Hematopoietic multipotent progenitor cell treated with erythropoietin and hydrocortisone succinate and interleukin-3 and kit ligand, for 15 days (in vitro differentiated cells): ENCODE measurements around the gene FMNL3.
"Not testable (repeated sequence)": the region's sequence is repeated elsewhere in the genome, so short reads cannot be mapped to it uniquely, and the experiment has no call there.

Experiments
- DNase-seq: peaks from one replicate; pipeline ENCODE4 v3.0.0-alpha.2; 2015; ENCODE audit warnings: low spot score

Gene FMNL3

DNA sequence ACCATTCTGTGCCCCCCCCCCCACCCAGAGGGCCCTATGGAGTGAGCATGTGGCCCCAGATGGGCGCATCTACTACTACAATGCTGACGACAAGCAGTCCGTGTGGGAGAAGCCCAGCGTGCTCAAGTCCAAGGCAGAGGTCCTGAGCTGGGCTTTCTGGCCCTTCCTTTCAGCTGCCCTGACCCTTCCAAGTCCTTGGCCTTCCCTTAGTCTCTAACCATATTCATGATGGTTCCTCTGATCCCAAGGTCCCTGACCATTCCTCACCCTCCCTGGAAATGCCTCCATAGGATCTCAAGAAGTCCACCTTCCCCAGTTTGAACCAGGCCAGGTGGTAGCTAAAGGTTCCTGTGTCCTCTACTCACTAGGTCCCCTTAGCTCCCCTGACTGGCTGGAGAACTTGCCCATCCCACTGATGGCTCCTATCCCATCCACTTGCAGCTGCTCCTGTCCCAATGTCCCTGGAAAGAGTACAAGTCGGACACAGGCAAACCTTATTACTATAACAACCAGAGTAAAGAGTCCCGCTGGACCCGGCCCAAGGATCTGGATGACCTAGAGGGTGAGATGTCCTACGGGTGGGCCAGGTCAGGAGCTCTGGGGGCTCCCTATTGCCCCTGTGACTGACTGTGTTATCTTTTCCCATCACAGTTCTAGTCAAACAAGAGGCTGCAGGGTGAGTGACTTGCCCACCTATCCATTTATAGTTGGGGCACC, 74.1 kb downstream of the FMNL3 start:
- no peak for DNase-seq

DNA sequence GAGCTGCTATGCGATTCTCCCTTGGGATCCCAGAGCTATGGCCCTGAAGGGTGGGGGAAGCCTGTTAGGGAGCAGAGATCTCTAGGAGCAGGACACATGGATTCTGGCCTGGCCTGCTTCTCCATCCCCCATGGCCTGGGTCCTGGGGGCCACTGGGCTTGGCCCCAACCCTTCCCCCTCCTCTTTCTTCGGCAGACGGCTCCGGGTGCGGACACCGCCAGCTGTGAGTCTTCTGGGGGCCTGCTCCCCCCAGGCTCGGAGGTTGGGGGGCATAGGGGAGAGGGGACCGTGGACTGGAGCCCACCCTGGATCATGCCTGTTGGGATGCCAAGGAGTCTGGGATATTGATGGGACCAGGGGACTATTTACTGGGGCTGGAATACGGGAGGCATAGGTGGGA, 74.8 kb downstream of the FMNL3 start:
- DNase-seq = no peak

DNA sequence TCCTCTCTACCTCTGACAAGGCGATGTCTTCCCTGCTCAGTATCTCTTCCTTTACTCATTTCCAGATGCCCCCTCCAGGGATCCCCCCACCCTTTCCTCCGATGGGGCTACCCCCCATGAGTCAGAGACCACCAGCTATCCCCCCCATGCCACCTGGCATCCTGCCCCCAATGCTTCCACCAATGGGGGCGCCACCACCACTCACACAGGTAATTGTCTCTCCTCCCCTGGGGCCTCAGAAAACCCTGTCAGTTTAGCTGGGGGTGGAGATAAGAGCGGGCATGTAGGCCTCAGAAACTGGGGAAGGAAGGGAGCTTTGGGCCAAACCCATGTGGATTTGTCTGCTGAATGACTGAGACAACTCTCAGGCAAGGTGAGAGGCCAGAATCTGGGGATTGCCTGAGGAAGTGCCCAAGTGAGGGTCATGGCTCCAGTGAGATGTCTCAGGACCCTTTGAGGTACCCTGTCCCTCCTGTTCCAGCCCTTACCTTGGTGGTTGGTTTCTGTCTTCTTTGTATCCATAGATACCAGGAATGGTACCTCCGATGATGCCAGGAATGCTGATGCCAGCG, 75.8 kb downstream of the FMNL3 start:
- no peak for DNase-seq

DNA sequence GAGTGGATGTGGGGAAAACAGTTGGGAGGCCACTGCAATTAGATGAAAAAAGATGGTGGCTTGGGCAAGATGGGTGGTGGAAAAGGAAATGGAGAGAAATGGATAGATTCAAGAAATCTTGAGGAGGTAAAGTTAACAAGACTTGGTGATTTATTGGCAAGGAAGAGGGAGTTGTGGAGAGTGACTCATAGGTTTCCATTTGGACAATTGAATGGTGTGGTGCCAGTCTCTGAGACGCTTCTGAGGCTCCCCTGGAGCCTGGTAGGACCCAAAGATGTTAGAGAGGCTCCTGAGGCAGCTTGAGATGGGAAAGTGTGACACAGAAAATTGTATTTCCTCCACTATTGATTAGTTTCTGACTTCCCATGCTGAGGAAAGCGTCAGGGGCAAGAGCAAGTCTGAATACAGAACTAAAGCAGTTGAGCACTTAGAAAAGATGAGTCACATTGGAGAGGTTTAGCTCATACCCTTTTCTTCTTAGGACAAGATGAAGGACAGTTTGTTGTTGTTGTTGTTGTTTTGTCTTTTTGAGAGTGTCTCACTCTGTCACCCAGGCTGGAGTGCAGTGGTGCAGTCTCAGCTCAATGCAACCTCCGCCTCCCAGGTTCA, 79.3 kb downstream of the FMNL3 start:
- no peak for DNase-seq

DNA sequence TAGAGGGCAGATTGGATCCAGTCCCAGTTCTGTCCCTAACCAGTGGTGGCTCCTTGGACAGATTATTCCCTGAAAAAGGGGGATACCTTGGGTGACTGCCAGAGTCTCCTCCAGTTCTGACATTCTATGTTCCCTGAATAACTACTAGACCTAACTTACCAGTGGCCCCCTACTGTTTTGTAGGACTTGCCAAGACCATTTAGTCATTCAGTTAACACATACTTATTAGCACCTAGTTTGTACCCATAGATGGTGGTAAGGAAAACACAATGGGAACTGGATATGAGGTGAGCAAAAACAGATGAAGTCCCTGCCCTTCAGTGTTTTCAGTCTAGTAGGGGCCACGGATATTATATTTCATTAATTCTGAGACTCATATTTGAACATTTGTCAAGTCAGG, 80.4 kb downstream of the FMNL3 start:
- DNase-seq = no peak

DNA sequence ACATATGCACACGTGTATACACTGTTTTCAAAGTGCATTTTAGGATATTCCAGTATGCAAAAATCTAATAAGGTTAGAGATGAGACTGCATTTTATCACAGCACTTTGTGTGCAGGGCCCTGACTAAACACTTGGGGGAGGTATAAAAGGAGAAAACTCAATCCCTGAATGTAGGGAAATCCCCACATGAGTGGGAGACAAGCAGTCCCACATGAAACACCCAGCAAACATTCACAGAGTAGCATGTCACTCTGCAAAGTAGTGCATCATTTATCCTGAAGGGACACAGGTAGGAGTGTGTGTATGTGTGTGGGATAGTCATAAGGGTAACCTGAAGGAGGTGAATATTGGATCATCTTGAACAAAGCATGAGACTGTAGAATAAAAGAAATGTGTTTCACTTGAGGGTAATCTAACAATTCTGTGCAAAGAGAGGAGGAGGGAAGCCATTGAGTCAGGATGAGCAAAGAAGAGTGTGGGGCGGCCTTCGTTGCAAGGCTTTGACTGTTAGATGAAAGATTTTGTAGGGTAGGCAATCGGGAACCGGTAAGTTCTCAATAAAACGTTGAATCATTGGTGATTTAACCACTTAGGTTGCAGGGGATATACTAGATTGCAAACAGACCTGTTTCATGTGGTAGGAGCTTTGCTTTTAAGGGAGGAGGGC, 80.9 kb downstream of the FMNL3 start:
- no peak for DNase-seq

DNA sequence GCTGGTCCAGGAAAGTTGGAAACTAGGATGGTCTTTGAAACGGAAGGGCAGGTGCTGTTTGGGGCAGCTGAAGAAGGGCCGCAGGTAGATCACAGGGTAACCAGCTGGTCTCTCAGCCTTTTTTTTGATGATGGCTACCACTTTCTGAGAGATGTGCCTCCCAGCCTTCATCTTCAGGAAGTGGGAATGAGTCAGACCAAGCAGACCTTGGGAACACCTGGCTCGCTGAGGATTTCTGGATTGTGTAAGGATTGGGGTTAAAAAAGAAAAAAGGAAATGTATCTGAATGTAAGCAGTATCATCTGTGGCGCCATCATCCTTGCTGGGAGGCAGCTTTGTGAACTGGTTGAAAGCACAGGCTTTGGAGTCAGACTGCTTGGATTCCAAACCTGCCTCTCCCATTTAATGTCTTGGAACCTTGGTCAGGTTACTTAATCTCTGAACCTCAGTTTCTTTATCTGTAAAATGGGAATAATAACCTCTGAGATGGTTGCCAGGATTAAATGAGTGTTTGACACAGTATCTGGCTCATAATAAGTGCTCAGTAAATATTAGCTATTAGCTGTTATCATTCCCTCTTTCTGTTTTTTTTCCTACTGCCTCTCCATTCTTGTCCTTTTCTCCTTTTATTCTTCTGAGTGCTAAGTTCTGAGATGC, 82.2 kb downstream of the FMNL3 start:
- DNase-seq = no peak

DNA sequence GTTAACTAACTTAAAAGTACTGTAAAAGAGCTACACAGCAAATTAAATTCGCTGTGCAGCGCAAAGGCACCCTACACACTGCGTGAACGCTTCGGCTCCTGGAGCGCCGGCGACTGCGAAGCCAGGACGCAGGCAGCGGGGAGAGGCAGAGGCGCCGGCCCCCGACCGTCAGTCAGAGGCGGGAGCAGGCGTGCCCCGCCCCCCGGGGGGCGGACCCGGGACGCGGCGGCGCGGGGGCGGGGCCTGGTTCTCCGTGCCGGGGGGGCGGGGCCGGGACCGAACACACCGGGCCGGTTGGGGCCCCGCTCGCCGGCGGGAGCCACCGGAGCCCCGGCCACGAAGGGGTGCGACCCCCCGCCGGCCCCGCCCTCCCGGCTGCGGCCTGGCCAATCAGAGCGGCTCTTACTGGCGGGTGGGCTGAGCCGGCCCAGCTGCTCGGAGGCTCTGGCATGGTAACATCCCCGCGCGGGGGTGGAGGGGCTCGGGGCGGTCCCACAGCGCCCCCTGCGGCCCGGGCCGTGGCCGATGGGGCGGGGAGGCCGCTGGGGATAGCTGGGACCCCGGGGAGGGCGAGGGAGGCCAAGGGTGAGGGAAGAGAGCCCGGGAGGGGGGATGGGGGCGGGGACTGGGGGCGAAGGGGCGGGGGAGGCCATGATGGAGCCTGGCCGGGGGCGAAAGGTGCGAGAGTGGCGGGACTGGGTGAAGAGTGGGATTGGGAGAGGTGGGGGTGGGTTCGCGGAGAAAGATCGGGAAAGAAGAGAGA, 83.9 kb downstream of the FMNL3 start, which contains the start of gene PRPF40B:
Gene PRPF40B (plus strand): TSS at position 420 of the 763 bp plus-strand sequence. CDS start 30 bp downstream, at position 450.
- peak; percentile 86 for DNase-seq

DNA sequence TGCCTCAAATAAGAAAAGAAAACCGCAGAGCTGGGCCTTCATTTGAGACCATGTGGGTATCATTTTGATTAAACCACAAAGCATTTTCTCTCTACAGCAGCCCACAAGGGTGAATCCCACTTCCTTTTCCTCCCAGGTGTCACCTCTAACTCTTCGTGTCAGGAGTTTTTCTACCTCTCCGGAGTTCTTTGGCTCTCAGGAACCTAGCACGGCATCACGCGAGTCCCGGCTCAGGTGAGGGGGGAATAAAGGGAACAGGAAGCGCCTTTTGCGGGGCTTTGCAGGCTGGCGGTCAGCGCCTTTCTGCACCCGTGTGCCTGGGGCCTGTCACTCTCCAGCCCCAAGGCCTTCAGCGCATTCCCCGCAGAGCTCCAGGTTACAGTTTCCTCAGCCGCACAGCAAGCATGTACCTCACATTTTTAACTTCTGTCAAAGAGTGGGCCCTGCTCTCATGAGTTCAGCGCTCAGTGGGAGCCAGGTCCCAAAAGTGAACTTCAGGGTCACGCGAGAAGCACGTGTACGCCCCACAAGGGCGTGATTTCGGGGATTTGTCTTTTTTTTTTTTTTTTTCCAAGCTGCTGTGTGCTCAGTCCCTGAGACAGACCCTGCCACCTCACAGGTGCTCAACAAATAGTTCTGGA, 84.6 kb downstream of the FMNL3 start:
- DNase-seq = no peak

DNA sequence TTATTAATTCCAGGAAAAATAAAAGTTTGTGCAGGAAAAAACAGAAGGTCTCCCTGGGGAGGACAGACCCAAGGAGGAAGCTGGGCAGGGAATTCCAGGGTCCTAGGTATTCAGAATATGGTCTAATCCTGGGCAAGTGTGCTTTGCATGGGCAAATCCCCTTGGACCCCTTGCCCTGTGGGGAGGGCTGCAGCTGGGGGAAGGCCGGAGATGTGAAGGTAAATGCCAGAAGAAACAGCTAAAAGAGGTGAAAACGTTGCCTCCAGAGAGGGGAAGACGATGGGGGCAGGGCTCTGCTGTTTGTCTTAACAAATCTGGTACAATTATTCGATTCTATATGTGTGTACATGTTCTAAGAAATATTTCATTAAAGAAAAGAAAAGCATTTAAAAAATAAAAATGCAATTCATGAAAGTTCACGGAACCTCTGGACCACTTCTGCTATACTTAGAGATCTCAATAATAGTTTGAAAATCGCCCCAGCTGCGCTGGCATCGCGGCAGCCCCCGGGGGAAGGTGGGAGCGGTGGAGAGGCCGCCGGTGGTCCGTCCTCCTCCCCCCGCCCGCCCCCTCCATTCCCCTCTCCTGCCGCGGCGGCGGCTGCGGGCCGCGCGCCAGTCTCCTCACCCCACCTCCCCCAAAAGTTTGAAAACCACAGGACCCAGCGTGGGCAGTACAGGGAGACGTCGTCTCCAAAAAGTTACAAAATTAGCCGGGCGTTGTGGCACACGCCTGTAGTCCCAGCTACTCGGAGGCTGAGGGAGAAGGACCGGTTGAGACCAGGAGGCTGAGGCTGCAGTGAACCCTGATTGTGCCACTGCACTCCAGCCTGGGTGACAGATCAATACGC, 85.3 kb downstream of the FMNL3 start:
- no peak for DNase-seq

DNA sequence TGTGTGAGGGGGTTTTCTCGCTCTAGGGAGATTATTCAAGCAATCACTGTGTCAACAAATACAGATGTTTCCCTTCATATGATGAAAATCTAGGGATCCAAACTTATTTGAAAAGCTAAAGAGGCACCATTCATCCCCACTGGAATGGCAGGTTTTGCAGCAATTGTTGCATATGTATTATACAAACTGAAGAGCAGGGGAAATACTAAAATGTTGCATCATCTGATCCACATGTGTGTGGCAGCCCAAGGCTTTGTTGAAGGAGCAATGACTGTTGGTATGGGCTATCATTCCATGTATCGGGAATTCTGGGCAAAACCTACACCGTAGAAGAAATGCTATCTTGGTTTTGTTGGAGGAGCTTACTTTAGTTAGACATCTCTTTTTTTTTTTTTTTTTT, 87.9 kb downstream of the FMNL3 start:
- DNase-seq = no peak

DNA sequence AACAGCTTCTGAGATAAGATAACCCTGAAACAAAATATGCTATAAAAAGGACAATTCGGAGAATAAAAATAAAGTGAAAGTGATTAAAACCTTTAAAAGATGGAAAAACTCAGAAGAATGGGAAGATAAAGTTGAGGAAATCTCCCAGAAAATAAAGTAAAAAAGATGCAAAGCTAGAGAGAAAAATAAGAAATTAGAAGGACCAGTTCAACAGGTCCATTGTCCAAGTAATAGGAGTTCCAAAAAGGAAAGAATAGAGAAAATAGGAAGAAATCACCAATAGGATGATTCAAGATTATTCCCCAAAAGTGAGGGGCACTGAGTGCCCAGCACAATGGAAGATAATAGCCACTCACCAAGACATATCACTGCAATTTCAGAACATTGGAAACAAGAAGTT, 88.6 kb downstream of the FMNL3 start:
- DNase-seq = no peak

DNA sequence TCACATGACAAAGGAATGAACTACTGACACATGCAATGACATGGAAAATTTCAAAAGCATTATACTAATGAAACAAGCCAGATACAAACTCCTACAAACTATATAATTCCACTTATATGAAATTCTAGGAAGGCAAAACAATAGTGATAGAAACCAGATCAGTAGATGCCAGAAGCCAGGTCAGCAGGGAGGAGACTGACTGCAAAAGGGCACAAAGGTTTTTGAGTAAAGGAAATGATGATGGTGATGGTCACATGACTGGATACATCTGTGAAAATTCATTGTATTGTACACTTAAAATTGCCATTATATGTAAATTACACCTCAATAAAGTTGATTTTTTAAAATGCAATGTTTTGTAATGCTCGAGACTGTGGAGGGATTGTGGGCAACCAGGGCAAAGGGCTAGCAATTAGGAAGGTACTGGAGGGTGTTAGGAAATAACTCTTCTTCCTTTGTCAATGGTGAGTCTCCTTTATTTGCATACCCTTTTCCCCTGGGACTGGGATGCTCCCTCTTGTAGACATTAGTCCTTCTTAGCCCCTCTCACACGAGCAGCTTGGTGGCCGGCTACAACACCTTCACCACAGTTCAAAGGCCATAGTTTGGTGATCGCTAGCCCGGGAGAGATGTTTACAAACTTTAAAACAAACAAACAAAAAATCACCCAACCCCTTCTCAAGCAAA, 90.5 kb downstream of the FMNL3 start:
- no peak for DNase-seq

DNA sequence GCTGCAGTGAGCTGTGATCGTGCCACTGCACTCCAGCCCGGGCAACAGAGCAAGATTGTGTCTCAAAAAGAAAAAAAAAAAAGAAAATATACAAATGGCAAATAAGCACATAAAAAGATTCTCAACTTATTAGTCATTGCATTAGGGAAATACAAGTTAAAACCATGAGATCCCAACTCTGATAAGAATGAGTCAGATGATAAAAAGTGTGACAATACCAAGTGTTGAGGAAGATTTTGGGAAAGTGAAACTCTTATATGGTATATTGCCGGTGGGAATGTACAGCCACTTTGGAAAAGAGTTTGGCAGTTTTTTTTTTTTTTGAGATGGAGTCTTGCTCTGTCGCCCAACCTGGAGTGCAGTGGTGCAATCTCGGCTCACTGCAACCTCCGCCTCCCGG, 91.5 kb downstream of the FMNL3 start:
- no peak for DNase-seq

DNA sequence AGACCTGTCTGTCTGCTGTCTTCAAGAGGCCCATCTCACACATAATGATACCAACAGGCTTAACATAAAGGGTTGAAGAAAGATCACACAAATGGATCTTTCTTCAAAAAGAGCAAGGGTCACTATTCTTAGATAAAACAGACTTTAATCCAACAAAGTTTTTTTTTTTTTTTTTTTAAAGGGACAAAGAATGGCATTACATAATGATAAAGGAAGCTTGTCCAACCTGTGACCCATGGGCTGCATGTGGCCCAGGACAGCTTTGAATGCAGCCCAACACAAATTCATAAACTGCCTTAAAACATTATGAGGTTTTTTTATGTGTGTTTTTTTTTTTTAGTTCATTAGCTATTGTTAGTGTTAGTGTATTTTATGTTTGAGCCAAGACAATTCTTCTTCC, 95.0 kb downstream of the FMNL3 start:
- no peak for DNase-seq

DNA sequence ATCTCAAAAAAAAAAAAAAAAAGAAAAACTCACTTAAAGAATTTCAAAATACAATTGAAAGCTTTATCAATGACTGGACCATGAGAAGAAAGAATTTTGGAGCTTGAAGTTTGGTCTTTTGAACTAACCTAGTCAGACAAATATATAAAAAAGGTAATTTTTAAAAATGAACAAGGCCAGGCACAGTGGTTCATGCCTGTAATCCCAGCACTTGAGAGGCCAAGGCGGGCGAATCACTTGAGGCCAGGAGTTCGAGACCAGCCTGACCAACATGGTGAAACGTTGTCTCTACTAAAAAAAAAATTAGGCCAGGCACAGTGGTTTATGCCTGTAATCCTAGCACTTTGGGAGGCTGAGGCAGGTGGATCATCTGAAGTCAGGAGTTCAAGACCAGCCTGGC, 96.4 kb downstream of the FMNL3 start:
- DNase-seq = not testable (repeated sequence)

DNA sequence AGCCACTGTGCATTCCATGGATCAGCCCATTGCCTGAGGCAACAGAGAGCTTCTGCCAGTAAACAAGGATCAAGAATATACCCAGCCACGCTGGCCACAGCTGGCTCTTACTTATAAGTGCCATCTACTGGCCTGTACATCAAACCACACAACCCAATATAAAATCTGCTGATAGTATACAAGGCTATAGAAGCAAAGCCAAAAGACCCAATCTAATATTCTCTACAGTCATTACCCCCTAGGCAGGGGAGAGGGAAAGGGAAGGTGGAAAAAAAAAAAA, 97.4 kb downstream of the FMNL3 start:
- DNase-seq = no peak

DNA sequence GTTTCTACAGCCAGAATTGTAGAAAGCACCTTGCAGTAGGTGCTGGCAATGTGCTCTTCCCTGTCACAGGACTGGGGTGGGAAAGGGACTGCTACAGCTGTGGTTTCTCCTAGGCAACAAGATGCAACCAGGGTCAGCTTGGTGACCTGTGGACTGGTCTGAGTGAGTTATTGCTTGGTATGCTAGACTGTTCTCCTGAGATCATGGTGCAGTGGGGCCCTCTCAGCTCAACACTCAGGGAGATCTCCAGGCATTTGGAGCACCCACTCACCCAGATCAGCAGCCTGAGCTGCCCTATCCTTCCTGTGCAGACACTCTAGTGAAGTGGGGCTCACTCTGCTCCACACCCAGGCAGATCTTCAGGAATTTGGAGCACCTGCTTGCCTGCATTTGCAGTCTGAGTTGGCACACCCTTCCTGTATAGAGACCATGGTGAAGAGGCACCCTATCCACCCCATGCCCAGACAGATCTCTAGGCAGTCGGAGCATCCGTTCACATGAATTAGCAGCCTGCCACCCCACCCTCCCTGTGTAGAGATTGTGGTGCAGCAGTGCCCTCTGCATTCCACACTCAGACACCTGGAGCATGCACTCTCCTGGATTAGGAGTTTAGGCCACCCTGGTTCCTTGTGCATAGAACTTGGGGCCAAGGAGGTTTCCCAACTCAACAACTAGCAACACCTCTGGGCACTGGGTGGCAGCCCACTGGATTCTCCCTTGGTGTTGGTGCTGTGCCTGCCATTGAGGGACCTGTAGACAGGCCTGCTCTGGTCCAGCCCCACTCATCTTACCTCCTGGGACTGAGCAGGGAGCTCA, 97.9 kb downstream of the FMNL3 start:
- DNase-seq = no peak

DNA sequence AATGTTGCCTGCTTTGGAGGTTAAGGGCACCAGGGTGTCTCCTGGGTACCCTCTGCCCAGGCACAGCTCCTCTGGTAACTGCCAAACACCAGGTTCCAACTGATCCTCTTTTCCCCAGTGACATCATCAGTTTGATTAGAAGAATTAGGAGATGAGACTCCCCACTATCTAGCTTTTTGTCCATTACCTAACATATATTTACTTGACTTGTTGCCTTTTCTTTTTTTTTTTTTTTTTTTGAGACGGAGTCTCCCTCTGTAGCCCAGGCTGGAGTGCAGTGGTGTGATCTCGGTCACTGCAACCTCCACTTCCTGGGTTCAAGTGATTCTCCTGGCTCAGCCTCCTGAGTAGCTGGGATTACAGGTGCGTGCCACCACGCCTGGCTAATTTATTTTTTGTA, 101.7 kb downstream of the FMNL3 start, which contains the start of gene FAM186B:
Gene FAM186B (minus strand): TSS at position 101 of the 400 bp plus-strand sequence. CDS start 162 bp downstream, outside the sequence.
- not testable (repeated sequence) for DNase-seq
